NCI-H774 (cell line): ENCODE measurements around the gene PRX.

Experiments
- DNase-seq: peaks from one replicate; lab custom pipeline; 2025; lab: John Stamatoyannopoulos, UW

PRX gene

GRCh38 chr19:40365010-40365409 lies 48.2 kb downstream of the PRX start:
- no peak for DNase-seq

GRCh38 chr19:40363069-40363468 lies 50.1 kb downstream of the PRX start:
- DNase-seq: no peak

GRCh38 chr19:40362160-40362559 lies 51.0 kb downstream of the PRX start:
- no peak for DNase-seq

GRCh38 chr19:40360708-40361241 lies 52.4 kb downstream of the PRX start:
- DNase-seq: no peak

GRCh38 chr19:40360020-40360707 lies 53.0 kb downstream of the PRX start:
- DNase-seq: no peak

GRCh38 chr19:40358773-40359172 lies 54.4 kb downstream of the PRX start:
- no peak for DNase-seq

GRCh38 chr19:40357640-40358039 lies 55.5 kb downstream of the PRX start:
- no peak for DNase-seq

GRCh38 chr19:40356681-40357595 lies 56.2 kb downstream of the PRX start:
- no peak for DNase-seq

GRCh38 chr19:40355975-40356680 lies 57.0 kb downstream of the PRX start:
- DNase-seq: no peak

GRCh38 chr19:40348961-40349507 lies 64.1 kb downstream of the PRX start:
- DNase-seq: peak; percentile 9

- peak; percentile 98 for DNase-seq
Observed at GRCh38 chr19:40348125-40348913, 64.9 kb downstream of the PRX start, which contains the start of the genes C19orf47 and PLD3. Gene C19orf47 (minus strand): TSS chr19:40348397. CDS start chr19:40341857, 6,540 bp downstream. Gene PLD3 (plus strand): TSS chr19:40348695. CDS start chr19:40366484, 17,789 bp downstream.

- DNase-seq: no peak
Observed at GRCh38 chr19:40344422-40344821, 68.8 kb downstream of the PRX start.
